A673 (cell line): ENCODE data around the gene MKRN1. TPM values are rescaled to one million over a fixed set of nuclear protein-coding genes. Genes with fewer than 3 reads are reported as not detected.

Experiments used
- BruUV-seq: library from RNA; stranded (reverse); fragments of 400-500 nt; replicated peaks from 2 replicates; lab custom pipeline; 2021; lab: Mats Ljungman, UMichigan
- CTCF ChIA-PET: fragments of 300-600 bp; sonication (Branson Sonifier 250); formaldehyde crosslinking; loops from one replicate; lab custom pipeline; 2022; ENCODE audit warnings: antibody characterized with exemption; lab: Charles Lee
- POLR2A ChIA-PET: fragments of 300-600 bp; sonication (Branson Sonifier 250); formaldehyde crosslinking; loops from one replicate; lab custom pipeline; 2022; ENCODE audit warnings: antibody characterized with exemption; ENCODE audit not compliant: low non-redundant PET; lab: Charles Lee
- DNase-seq: peaks from one replicate; pipeline ENCODE4 v3.0.0-alpha.2; 2015; ENCODE audit warnings: low spot score
- H3K27ac ChIP-seq: fragments of 200-600 bp; sonication (generic); 2 replicates; pipeline ENCODE4 v1.5.1; 2016; ENCODE audit warnings: mixed run types, low read depth, mild to moderate bottlenecking, mixed read lengths, antibody characterized with exemption, low read length; ENCODE audit not compliant: poor library complexity, severe bottlenecking
- H3K27me3 ChIP-seq: fragments of 200-600 bp; sonication (generic); replicated peaks from 2 replicates; pipeline ENCODE4 v1.6.1; 2017; ENCODE audit warnings: mixed run types, low read depth, mild to moderate bottlenecking, mixed read lengths, antibody characterized with exemption, low read length; ENCODE audit not compliant: insufficient read depth, poor library complexity
- H3K36me3 ChIP-seq: fragments of 200-600 bp; sonication (generic); 2 replicates; pipeline ENCODE4 v1.6.1; 2016; ENCODE audit warnings: mixed run types, mild to moderate bottlenecking, mixed read lengths, antibody characterized with exemption, low read length; ENCODE audit not compliant: insufficient read depth, poor library complexity, severe bottlenecking
- H3K4me1 ChIP-seq: fragments of 200-600 bp; sonication (generic); 2 replicates; pipeline ENCODE4 v1.6.1; 2017; ENCODE audit warnings: mixed run types, mild to moderate bottlenecking, mixed read lengths, antibody characterized with exemption, low read length; ENCODE audit not compliant: insufficient read depth, poor library complexity, severe bottlenecking
- H3K4me3 ChIP-seq: fragments of 200-600 bp; sonication (generic); 2 replicates; pipeline ENCODE4 v1.5.1; 2016; ENCODE audit warnings: low read depth, mixed run types, mild to moderate bottlenecking, mixed read lengths, low read length; ENCODE audit not compliant: poor library complexity, severe bottlenecking
- H3K9me3 ChIP-seq: fragments of 200-600 bp; sonication (generic); 2 replicates; pipeline ENCODE4 v1.6.1; 2016; ENCODE audit warnings: mixed run types, low read depth, mild to moderate bottlenecking, mixed read lengths, antibody characterized with exemption, low read length; ENCODE audit not compliant: poor library complexity, severe bottlenecking
- CTCF ChIP-seq: fragments of 300-800, 200-600 bp; sonication (generic); conservative IDR thresholded peaks from 2 replicates; pipeline ENCODE4 v1.5.1; 2017; ENCODE audit warnings: low read depth, mild to moderate bottlenecking, antibody characterized with exemption, low read length, moderate library complexity, mixed read lengths
- EZH2 ChIP-seq: fragments of 200-600 bp; sonication (generic); IDR thresholded peaks from 2 replicates; pipeline ENCODE4 v1.6.1; 2017; ENCODE audit warnings: borderline replicate concordance, low read depth, mild to moderate bottlenecking, mixed read lengths, antibody characterized with exemption, low read length; ENCODE audit not compliant: poor library complexity, severe bottlenecking
- intact Hi-C: fragments of 100-400 bp; cut with micrococcal nuclease; formaldehyde crosslinking; loops from one replicate; pipeline ENCODE4 v1.10.0; 2022; ENCODE audit not compliant: unreplicated experiment
- total RNA-seq: library from RNA; stranded (reverse); gene quantifications from 2 replicates; pipeline ENCODE4 v1.2.3, GENCODE V29; 2021

The MKRN1 gene
- total RNA-seq, 1 experiment from 2014 or later: 51.1 TPM

DNA sequence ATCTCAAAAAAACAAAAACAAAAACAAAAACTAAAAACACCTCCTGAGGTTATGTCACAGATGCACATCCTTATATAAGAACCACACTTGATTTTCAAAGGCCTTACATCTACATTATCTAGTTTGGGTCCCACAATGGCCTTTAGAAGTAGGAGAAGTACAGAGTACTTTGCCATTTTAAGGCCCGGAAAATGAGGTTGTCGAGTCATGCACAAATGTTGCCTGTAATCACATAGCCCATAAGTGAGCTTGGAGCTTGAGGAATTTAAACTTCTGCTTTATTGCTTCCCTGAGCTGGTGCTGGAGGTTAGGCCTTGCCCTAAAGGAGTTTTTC, 9.7 kb upstream of the MKRN1 start:
- CTCF ChIA-PET: no interaction called here
- H3K27ac ChIP-seq: no peak overlapping the region
- TF ChIP-seq CTCF: no peak
- no peak for TF ChIP-seq EZH2
- POLR2A ChIA-PET: no interaction called here
- H3K36me3 ChIP-seq: no peaks in the 10 kb centered on the region
- intact Hi-C loops: no loop called here
- DNase-seq: no peak
- no peaks in the 10 kb centered on the region for H3K9me3 ChIP-seq
- H3K4me3 ChIP-seq: no peak overlapping the region
- H3K4me1 ChIP-seq: peaks cover 4% of the 10 kb centered on the region
- H3K27me3 ChIP-seq: no peaks in the 10 kb centered on the region
- no TSS peak for BruUV-seq

- Histone ChIP-seq H3K4me1 (peaks cover 4% of the 10 kb centered on the region), H3K27ac (no peak overlapping the region), H3K4me3 (no peak overlapping the region), H3K9me3 (no peaks in the 10 kb centered on the region), H3K27me3 (no peaks in the 10 kb centered on the region), H3K36me3 (no peaks in the 10 kb centered on the region)
- ChIA-PET POLR2A (no interaction called here), CTCF (interaction anchor here (0.6 kb wide), 1 partner anchor 155 kb away, joined by 15 read pairs; the partner anchor contains the start of gene DENND2A)
- no TSS peak for BruUV-seq
- intact Hi-C loops: no loop called here
- TF ChIP-seq EZH2 (no peak), CTCF (no peak)
- no peak for DNase-seq
Measured at GRCh38 chr7:140485500-140486265, 6.4 kb upstream of the MKRN1 start.

DNA sequence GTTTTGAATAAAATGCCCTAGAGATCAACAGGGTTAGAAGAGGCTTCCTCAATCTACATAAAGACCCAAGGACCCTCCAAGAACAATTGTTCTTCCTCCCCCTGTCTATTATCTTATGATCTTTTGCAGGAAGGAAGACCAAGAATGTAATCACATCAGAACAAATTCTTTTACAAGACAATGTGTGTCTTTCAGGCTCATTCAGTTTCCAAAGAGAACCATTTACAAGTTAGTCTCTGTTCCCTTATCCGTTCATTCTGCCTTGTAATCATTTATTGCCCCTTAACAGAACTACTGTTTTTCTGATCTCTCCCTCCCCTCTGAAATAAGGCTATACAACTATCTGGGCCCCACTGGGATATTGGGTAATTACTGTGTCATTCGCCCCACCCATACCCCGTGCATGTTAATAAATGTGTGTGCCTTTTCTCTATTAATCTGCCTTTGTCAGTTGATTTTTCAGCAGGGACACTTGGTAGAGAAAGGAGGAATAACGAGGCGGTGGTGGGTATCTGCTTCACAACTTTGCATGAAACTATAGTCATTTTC, 5.7 kb upstream of the MKRN1 start:
- TF ChIP-seq EZH2: no peak
- no peak for TF ChIP-seq CTCF
- POLR2A ChIA-PET: no interaction called here

More for the DNA sequence above, 5.7 kb upstream of the MKRN1 start:
- Histone ChIP-seq H3K36me3 (no peaks in the 10 kb centered on the region), H3K27me3 (no peaks in the 10 kb centered on the region), H3K9me3 (no peaks in the 10 kb centered on the region), H3K4me3 (no peak overlapping the region), H3K4me1 (peaks cover 4% of the 10 kb centered on the region), H3K27ac (no peak overlapping the region)
- CTCF ChIA-PET: no interaction called here
- BruUV-seq: no TSS peak
- no peak for DNase-seq
- intact Hi-C loops: no loop called here
